Uterus (tissue), 4 donors: Measurements from ENCODE around the gene BCL11B. TPM values are rescaled to one million over a fixed set of nuclear protein-coding genes. Genes with fewer than 3 reads are reported as not detected.

Source experiments
- DNase-seq, 2 donors: peaks; one replicate each; pipeline ENCODE4 v3.0.0-alpha.2; 2019 to 2020
- H3K27ac ChIP-seq, 2 donors: fragments of 200-600 bp; sonication (generic); 1 replicate in 1 of 2; 2 replicates in 1 of 2; pipeline ENCODE4 v1.5.1; 2016 to 2018
- H3K27me3 ChIP-seq, 2 donors: fragments of 200-600 bp; sonication (generic); one replicate each; pipeline ENCODE4 v1.5.1; 2018 to 2019; ENCODE audit warnings: control low read depth in 1 of 2
- H3K36me3 ChIP-seq, 2 donors: fragments of 200-600 bp; sonication (generic); one replicate each; pipeline ENCODE4 v1.5.1; 2019; ENCODE audit warnings: control low read depth in 1 of 2
- H3K4me1 ChIP-seq, 2 donors: fragments of 200-600 bp; sonication (generic); one replicate each; pipeline ENCODE4 v1.5.1; 2018 to 2019; ENCODE audit warnings: control low read depth in 1 of 2
- H3K4me3 ChIP-seq, 2 donors: fragments of 200-600 bp; sonication (generic); 1 replicate in 1 of 2; 2 replicates in 1 of 2; pipeline ENCODE4 v1.5.1; 2018 to 2019; ENCODE audit warnings: mild to moderate bottlenecking in 1 of 2
- H3K9me3 ChIP-seq, 2 donors: fragments of 200-600 bp; sonication (generic); one replicate each; pipeline ENCODE4 v1.5.1; 2019; ENCODE audit warnings: control low read depth in 1 of 2
- POLR2A ChIP-seq, 2 donors: fragments of 450-650 bp; IDR thresholded peaks; one replicate each; pipeline ENCODE4 v1.6.1; 2016; ENCODE audit warnings: antibody characterized with exemption in 2 of 2, mild to moderate bottlenecking in 1 of 2, moderate library complexity in 1 of 2
- intact Hi-C: fragments of 100-400 bp; cut with DNase I; formaldehyde crosslinking; loops from one replicate; pipeline ENCODE4 v1.15.1; 2023; ENCODE audit warnings: low total_unique reads
- total RNA-seq, 4 donors: library from RNA; depleted of rRNA in 3 of 4; stranded (reverse); fragments of >200 nt in 3 of 4; gene quantifications; one replicate each; pipeline versions ENCODE4 v1.1.0 to v1.2.4, GENCODE V29; 2014 to 2023
- TF ChIP-seq, protein P1 (sequence below), 4 experiments: fragments of 200-600 bp in 2 of 4; fragments of 450-650 bp in 2 of 4; sonication (generic) in 2 of 4; IDR thresholded peaks; one replicate each; pipeline ENCODE4 v1.5.1; 2016 to 2019; ENCODE audit warnings: antibody characterized with exemption in 4 of 4, mild to moderate bottlenecking in 2 of 4, moderate library complexity in 1 of 4
- donor health status: DM: yes; HTN: yes; CAD: no.

Gene BCL11B
- total RNA-seq, 4 donors from 2014 or later: 0.29 to 0.55 (median 0.46) TPM; not detected in 1

DNA sequence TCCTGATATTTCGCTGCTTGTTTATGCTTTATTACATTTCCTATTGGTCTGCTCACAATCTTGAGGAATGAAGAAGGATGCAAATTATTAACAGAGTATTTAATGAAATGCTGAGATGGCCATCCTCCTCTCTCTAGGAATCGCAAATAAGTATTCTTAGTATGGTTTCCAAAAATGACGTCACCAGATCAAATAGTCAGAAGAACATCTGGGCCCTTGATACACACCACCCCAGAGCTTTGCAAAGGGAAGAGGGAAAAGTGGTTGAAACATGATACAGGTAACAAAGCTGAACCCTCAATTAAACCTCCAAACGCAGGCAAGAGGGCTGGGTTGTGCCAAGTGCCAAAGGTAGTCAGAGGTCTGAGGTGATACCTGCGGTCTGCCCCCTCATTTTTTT, 107.3 kb downstream of the BCL11B start:
- no peaks in the 10 kb centered on the region for H3K36me3 ChIP-seq
- H3K27ac ChIP-seq: no peak overlapping the region
- H3K4me3 ChIP-seq: no peak overlapping the region
- no peaks in the 10 kb centered on the region for H3K27me3 ChIP-seq
- no peaks in the 10 kb centered on the region for H3K9me3 ChIP-seq
- H3K4me1 ChIP-seq: no peaks in the 10 kb centered on the region
- intact Hi-C loops: no loop called here
- TF ChIP-seq, protein P1, sequence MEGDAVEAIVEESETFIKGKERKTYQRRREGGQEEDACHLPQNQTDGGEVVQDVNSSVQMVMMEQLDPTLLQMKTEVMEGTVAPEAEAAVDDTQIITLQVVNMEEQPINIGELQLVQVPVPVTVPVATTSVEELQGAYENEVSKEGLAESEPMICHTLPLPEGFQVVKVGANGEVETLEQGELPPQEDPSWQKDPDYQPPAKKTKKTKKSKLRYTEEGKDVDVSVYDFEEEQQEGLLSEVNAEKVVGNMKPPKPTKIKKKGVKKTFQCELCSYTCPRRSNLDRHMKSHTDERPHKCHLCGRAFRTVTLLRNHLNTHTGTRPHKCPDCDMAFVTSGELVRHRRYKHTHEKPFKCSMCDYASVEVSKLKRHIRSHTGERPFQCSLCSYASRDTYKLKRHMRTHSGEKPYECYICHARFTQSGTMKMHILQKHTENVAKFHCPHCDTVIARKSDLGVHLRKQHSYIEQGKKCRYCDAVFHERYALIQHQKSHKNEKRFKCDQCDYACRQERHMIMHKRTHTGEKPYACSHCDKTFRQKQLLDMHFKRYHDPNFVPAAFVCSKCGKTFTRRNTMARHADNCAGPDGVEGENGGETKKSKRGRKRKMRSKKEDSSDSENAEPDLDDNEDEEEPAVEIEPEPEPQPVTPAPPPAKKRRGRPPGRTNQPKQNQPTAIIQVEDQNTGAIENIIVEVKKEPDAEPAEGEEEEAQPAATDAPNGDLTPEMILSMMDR (IDR thresholded peaks at IDR 0.05): no peak
- no peak for TF ChIP-seq POLR2A (IDR thresholded peaks at IDR 0.05)
- no peak for DNase-seq

DNA sequence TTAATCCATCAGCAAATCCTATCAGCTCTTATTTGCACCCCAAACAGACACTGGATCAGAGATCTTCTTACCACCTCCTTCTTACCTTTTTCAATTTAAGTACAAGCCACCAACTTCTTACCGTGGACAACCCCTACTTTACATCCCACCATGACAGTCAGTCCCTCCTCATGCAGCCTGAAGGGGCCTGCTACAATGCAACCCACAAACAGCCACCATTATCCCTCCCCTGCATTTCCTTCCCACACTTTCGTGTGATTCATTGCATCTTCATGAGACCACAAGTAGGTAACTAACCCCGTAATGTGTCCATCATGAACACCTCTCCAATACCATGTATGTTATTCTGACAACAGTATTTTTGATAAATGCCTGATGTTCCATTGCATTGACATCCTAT, 108.6 kb downstream of the BCL11B start:
- DNase-seq: no peak
- no peaks in the 10 kb centered on the region for H3K9me3 ChIP-seq
- no peaks in the 10 kb centered on the region for H3K36me3 ChIP-seq
- TF ChIP-seq, protein P1 (IDR thresholded peaks at IDR 0.05): no peak
- no peak for TF ChIP-seq POLR2A (IDR thresholded peaks at IDR 0.05)
- no peak overlapping the region for H3K27ac ChIP-seq
- H3K4me1 ChIP-seq: no peaks in the 10 kb centered on the region
- no peaks in the 10 kb centered on the region for H3K27me3 ChIP-seq
- H3K4me3 ChIP-seq: no peak overlapping the region
- intact Hi-C loops: no loop called here

DNA sequence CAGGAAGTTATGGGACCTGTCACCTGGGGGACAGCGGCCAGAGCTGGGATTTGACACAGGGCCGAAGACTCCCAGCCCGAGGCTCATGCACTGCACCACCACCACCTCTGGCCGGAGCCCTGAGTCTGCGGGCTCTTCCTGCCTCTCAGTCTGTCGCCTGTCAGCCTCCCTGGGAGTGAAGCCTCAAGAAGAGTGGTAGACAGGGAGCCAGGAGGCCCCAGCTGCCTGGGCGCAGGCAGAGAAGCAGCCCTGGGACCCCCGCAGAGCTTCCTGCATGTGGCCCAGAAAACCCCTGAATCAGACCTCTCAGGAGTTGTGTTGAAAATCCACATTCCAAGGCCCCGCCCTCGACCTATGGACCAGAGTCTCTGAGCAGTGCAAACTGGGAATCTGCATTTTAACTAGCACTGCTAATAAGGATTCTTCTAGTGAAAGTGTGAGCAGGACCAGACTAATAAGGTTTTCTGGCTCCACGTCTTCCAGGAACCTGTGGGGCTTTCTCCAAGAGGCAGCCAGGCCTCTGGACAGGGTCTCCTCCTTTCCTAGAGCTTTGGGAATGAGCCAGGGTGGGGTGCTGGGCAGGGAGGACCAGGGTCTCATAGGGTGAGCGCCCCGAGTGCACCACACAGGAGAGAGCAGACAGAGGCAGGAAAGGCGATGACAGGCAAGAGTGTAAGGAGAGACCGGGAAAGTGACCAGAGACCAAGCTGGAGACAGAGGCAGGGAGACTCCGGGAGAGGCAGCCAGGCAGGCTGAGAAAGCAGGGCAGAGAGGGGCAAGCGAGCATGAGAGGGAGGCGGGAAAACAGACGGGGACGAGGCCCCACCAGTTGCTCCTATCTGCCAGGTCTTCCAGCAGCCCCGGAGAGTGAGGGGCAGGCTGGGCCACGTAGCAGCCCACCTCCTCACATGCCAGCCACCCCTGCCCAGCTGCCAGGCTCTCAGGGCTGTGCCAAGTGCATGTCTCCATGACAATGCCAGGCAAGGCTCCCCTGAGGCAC, 112.4 kb downstream of the BCL11B start:
- TF ChIP-seq, protein P1 (IDR thresholded peaks at IDR 0.05): no peak
- no peak for TF ChIP-seq POLR2A (IDR thresholded peaks at IDR 0.05)
- Histone ChIP-seq H3K27ac (no peak overlapping the region), H3K36me3 (no peaks in the 10 kb centered on the region), H3K4me3 (no peak overlapping the region), H3K4me1 (no peaks in the 10 kb centered on the region), H3K9me3 (no peaks in the 10 kb centered on the region), H3K27me3 (no peaks in the 10 kb centered on the region)
- intact Hi-C loops: no loop called here
- no peak for DNase-seq

DNA sequence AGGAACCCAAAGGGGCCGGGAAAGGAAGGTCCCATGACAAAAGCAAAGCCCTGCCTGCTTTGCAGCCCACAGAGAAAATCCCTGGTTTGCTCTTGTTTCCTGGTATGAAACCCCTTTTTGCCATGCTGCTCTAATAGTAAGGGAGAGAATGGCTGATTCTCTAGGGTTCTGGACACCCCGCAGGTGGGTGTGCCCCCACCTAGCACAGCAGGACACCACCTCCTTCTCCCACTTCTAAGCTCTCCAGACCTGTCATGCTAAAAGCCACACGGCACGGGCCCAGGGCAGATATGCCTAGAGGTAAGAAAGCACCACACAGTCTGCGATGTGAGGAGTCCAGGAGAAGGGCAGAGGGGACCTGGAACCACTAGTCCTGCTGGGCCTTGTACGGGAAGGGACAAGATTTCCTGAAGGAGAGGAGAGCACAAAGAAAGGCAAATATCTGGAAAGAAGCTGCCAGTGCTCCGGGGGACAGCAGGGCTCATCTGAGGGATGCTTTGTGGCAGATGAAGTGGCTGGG, 113.3 kb downstream of the BCL11B start:
- Histone ChIP-seq H3K27me3 (no peaks in the 10 kb centered on the region), H3K4me1 (no peaks in the 10 kb centered on the region), H3K4me3 (no peak overlapping the region), H3K27ac (no peak overlapping the region), H3K36me3 (no peaks in the 10 kb centered on the region), H3K9me3 (no peaks in the 10 kb centered on the region)
- no peak for DNase-seq
- intact Hi-C loops: no loop called here
- no peak for TF ChIP-seq POLR2A (IDR thresholded peaks at IDR 0.05)
- TF ChIP-seq, protein P1 (IDR thresholded peaks at IDR 0.05): no peak

DNA sequence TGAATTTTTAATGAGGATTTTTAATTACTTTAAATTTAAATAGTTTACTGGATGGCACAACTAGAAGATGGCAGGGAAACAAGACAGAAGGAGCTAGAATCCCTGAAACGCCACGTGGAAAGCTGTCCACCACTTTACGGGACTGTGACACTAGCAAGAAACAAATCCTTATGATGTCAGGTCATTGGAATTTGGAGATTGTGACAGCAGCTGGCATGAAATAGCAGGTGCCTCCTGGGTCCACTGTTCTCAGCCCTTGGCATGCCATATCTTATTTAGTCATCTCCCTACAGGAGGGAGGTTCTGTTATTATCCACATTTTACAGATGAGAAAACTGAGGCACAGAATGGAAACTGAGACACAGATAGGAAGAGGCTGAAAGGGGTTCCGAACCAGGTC, 113.8 kb downstream of the BCL11B start:
- H3K4me3 ChIP-seq: no peak overlapping the region
- intact Hi-C loops: no loop called here
- no peaks in the 10 kb centered on the region for H3K36me3 ChIP-seq
- no peak overlapping the region for H3K27ac ChIP-seq
- TF ChIP-seq, protein P1 (IDR thresholded peaks at IDR 0.05): no peak
- no peak for TF ChIP-seq POLR2A (IDR thresholded peaks at IDR 0.05)
- DNase-seq: no peak
- no peaks in the 10 kb centered on the region for H3K27me3 ChIP-seq
- H3K9me3 ChIP-seq: no peaks in the 10 kb centered on the region
- H3K4me1 ChIP-seq: no peaks in the 10 kb centered on the region
